ENCODE measurements around the gene OSR1.

GRCh38 chr2:19369341-19369955, 11.0 kb upstream of the OSR1 start:
- no peak for TF ChIP-seq POLR2A (IDR thresholded peaks at IDR 0.05; ENCODE audit: low read depth, low read length)
- no peak for TF ChIP-seq TAF1 (IDR thresholded peaks at IDR 0.05; ENCODE audit: low read depth, low read length)
- no peak for TF ChIP-seq POLR2AphosphoS5 (IDR thresholded peaks at IDR 0.05; ENCODE audit: low read depth, low read length)
- TF ChIP-seq PAX5 (IDR thresholded peaks at IDR 0.05; ENCODE audit: insufficient read depth, low read length, severe bottlenecking) = no peak
